ENCODE measurements around the gene CCND1.
"Not testable (repeated sequence)": the region's sequence is repeated elsewhere in the genome, so short reads cannot be mapped to it uniquely, and the experiment has no call there.

CCND1 gene

GRCh38 chr11:69683764-69684333 lies 42.9 kb downstream of the CCND1 start:
- no peak overlapping the region for H3K4me3 ChIP-seq (ENCODE audit: low read depth, low read length)
- no peak for DNase-seq (ENCODE audit: low read depth)
- TF ChIP-seq, protein P1, sequence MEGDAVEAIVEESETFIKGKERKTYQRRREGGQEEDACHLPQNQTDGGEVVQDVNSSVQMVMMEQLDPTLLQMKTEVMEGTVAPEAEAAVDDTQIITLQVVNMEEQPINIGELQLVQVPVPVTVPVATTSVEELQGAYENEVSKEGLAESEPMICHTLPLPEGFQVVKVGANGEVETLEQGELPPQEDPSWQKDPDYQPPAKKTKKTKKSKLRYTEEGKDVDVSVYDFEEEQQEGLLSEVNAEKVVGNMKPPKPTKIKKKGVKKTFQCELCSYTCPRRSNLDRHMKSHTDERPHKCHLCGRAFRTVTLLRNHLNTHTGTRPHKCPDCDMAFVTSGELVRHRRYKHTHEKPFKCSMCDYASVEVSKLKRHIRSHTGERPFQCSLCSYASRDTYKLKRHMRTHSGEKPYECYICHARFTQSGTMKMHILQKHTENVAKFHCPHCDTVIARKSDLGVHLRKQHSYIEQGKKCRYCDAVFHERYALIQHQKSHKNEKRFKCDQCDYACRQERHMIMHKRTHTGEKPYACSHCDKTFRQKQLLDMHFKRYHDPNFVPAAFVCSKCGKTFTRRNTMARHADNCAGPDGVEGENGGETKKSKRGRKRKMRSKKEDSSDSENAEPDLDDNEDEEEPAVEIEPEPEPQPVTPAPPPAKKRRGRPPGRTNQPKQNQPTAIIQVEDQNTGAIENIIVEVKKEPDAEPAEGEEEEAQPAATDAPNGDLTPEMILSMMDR (IDR thresholded peaks at IDR 0.05; ENCODE audit: insufficient read depth, low read depth, low read length, missing control alignments) = peak; percentile 29

DNA sequence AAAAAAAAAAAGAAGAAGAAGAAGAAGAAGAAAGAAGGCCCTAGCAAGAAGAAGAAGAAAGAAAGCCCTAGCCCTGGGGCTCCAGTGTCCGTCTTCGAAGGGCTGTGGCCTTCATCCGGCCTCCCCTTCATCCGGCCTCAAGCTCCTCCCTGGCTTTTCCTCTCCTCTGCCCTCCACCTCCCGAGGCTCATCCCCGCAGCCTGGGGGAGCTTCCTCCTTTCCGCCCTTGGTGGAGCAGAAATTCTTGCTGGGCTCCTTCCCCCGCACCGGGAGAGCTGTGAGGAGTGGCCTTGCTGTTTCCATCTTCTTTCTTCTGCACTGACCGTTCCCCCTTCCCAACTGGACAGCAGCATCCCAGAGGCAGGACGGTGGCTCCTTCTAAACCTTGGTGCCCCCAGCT lies 43.7 kb downstream of the CCND1 start:
- TF ChIP-seq, protein P1 (IDR thresholded peaks at IDR 0.05; ENCODE audit: insufficient read depth, low read depth, low read length, missing control alignments) = no peak
- H3K4me3 ChIP-seq (ENCODE audit: low read depth, low read length) = no peak overlapping the region
- DNase-seq (ENCODE audit: low read depth) = no peak

DNA sequence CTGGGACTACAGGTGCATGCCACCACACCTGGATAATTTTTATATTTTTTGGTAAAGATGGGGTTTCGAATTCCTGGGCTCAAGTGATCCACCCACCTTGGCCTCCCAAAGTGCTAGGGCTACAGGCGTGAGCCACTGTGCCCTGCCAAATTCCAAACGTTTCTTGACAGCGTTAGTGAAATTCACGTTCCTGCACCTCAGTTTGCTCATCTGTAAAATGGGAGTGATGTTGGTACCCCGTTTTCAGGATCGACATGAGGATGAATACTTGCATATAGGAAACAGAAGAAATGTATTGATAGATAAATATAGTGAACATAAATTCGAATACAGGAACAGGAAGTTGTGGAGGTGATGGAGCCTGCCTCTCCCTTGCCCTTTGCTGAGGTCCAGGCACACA lies 44.4 kb downstream of the CCND1 start:
- DNase-seq (ENCODE audit: low read depth) = no peak
- no peak overlapping the region for H3K4me3 ChIP-seq (ENCODE audit: low read depth, low read length)
- TF ChIP-seq, protein P1 (IDR thresholded peaks at IDR 0.05; ENCODE audit: insufficient read depth, low read depth, low read length, missing control alignments) = no peak

DNA sequence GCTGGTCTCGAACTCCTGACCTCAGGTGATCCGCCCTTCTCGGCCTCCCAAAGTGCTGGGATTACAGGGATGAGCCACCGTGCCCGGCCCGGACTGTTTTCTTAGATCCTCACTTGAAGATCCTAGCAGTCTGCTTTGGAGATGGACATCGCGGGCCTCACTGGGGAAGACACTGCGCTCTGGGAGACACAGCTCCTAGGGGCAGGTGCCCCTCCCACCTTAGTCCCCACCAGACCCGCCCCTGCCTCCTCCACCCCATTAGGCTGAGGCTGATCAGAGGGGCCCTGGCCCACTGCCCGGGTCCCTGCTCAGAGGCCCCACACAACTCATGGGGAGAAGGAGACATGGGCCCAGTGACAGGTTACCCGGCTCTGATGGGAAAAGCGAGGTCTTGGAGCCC lies 45.5 kb downstream of the CCND1 start:
- no peak overlapping the region for H3K4me3 ChIP-seq (ENCODE audit: low read depth, low read length)
- TF ChIP-seq, protein P1 (IDR thresholded peaks at IDR 0.05; ENCODE audit: insufficient read depth, low read depth, low read length, missing control alignments) = no peak
- DNase-seq (ENCODE audit: low read depth) = no peak

DNA sequence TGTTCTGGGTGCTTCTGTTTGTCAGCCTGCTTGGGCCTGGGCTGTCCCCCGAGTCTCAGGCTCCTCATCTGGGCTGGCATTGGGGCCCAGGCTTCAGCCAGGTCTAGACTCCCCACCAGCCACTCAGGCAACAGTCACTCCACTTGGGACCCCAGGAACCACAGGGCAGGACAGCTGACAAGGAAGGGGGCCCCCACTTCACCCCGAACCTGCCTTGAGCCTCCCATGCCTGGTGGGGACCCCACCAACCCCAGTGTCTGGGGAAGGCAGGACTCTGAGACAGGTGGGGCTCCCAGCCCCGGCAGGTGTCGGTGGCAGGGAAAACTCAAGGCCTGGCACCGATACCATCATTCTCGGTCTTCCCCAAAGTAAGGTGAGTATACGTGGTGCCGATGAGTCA lies 45.9 kb downstream of the CCND1 start:
- TF ChIP-seq, protein P1 (IDR thresholded peaks at IDR 0.05; ENCODE audit: insufficient read depth, low read depth, low read length, missing control alignments) = no peak
- H3K4me3 ChIP-seq (ENCODE audit: low read depth, low read length) = no peak overlapping the region
- DNase-seq (ENCODE audit: low read depth) = no peak

- not testable (repeated sequence) for H3K4me3 ChIP-seq (ENCODE audit: low read depth, low read length); DNase-seq (ENCODE audit: low read depth)
Measured at GRCh38 chr11:69687969-69688771, 47.2 kb downstream of the CCND1 start.

- TF ChIP-seq, protein P1 (IDR thresholded peaks at IDR 0.05; ENCODE audit: insufficient read depth, low read depth, low read length, missing control alignments) = no peak
- no peak for DNase-seq (ENCODE audit: low read depth)
- no peak overlapping the region for H3K4me3 ChIP-seq (ENCODE audit: low read depth, low read length)
Measured at GRCh38 chr11:69689484-69690319, 48.7 kb downstream of the CCND1 start.
